CD4-positive, alpha-beta T cell treated with Interleukin-12 subunit alpha and Interleukin-12 subunit beta, for 1 hour (primary cell): ENCODE measurements around the gene FRMD8.

Experiments used
- DNase-seq: peaks from one replicate; pipeline ENCODE4 v3.0.0-alpha.2; 2020

FRMD8 gene

GRCh38 chr11:65386307-65387140 is at the start of gene FRMD8:
TSS of gene FRMD8 (plus strand) at chr11:65386637. CDS start at chr11:65387037, 400 bp downstream.
- DNase-seq, result peak; percentile 92

GRCh38 chr11:65338676-65339075 is 47.8 kb upstream of the FRMD8 start:
- no peak for DNase-seq

GRCh38 chr11:65340226-65340625 is 46.2 kb upstream of the FRMD8 start:
- DNase-seq, result no peak

- DNase-seq, result no peak
Observed at GRCh38 chr11:65341856-65342255, 44.6 kb upstream of the FRMD8 start.

GRCh38 chr11:65351511-65351910 is 34.9 kb upstream of the FRMD8 start:
- no peak for DNase-seq

GRCh38 chr11:65352783-65353182 is 33.7 kb upstream of the FRMD8 start:
- no peak for DNase-seq

- no peak for DNase-seq
Observed at GRCh38 chr11:65353376-65353775, 33.1 kb upstream of the FRMD8 start.

GRCh38 chr11:65353900-65354264 is 32.6 kb upstream of the FRMD8 start:
- DNase-seq, result no peak

- DNase-seq, result peak; percentile 98
Observed at GRCh38 chr11:65354265-65355012, 32.0 kb upstream of the FRMD8 start, which contains the start of gene TIGD3. TSS of gene TIGD3 (plus strand) at chr11:65354751. CDS start at chr11:65355809, 1,058 bp downstream.

- peak; percentile 62 for DNase-seq
Observed at GRCh38 chr11:65355013-65355775, 31.2 kb upstream of the FRMD8 start.

- DNase-seq, result no peak
Observed at GRCh38 chr11:65355776-65356393, 30.6 kb upstream of the FRMD8 start.

GRCh38 chr11:65356394-65356972 is 30.0 kb upstream of the FRMD8 start:
- no peak for DNase-seq

GRCh38 chr11:65357856-65358356 is 28.5 kb upstream of the FRMD8 start:
- DNase-seq, result no peak

GRCh38 chr11:65362320-65362931 is 24.0 kb upstream of the FRMD8 start:
- DNase-seq, result peak; percentile 8

- no peak for DNase-seq
Observed at GRCh38 chr11:65362966-65363365, 23.5 kb upstream of the FRMD8 start.

GRCh38 chr11:65363770-65364169 is 22.7 kb upstream of the FRMD8 start:
- DNase-seq, result no peak

GRCh38 chr11:65366340-65366773 is 20.1 kb upstream of the FRMD8 start:
- peak; percentile 68 for DNase-seq

GRCh38 chr11:65370659-65371049 is 15.8 kb upstream of the FRMD8 start:
- DNase-seq, result no peak

GRCh38 chr11:65373839-65374580 is 12.4 kb upstream of the FRMD8 start:
- DNase-seq, result no peak

- no peak for DNase-seq
Observed at GRCh38 chr11:65375012-65375411, 11.4 kb upstream of the FRMD8 start.

- no peak for DNase-seq
Observed at GRCh38 chr11:65376138-65376713, 10.2 kb upstream of the FRMD8 start.
